HG03469 (cell line): ENCODE results near the gene DOCK4.

Experiments
- ATAC-seq: cut with Tn5 transposase; IDR thresholded peaks from one replicate; pipeline ENCODE4 v1.9.1; 2021; ENCODE audit warnings: mild to moderate bottlenecking, moderate library complexity, moderate number of reproducible peaks; ENCODE audit not compliant: unreplicated experiment

The DOCK4 gene

GRCh38 chr7:112018305-112019030 lies 187.7 kb downstream of the DOCK4 start:
- no peak for ATAC-seq

DNA sequence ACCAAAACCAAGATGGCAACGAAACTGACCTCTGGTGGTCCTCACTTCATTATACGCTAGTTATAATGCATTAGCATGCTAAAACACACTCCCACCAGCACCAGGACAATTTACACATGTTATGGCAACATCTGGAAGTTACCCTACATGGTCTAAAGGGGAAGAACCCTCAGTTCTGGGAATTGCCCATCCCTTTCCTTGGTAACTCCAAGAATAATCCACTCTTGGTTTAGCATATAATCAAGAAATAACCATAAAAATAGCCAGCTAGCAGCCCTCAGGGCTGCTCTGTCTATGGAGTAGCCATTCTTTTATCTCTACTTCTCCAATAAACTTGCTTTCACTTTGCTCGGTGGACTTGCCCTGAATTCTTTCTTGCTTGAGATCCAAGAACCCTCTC lies 191.1 kb downstream of the DOCK4 start:
- ATAC-seq, result no peak

GRCh38 chr7:112014347-112014746 lies 191.9 kb downstream of the DOCK4 start:
- no peak for ATAC-seq

- ATAC-seq, result no peak
Observed at GRCh38 chr7:112013274-112013673, 192.9 kb downstream of the DOCK4 start.

DNA sequence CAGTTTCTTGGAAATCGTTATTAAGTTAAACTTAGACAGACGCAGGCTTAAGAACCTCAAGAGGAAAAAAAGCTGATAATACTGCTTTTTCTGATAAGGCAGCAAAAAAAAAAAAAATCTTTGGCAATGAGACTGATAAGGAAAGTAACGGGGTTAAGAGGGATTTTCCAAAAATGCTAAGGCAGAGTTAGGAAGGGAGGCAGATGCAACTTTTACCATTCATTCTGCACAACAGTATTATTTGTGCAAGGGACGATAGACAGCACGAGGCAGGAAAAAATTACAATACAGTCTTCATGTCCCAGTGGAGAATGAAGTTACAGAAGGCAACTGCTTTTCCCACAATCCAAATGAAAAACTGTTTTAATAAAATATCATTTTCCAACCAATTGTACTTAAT lies 194.0 kb downstream of the DOCK4 start:
- no peak for ATAC-seq

- no peak for ATAC-seq
Observed at GRCh38 chr7:112010994-112011393, 195.2 kb downstream of the DOCK4 start.

- ATAC-seq, result no peak
Observed at GRCh38 chr7:112010109-112010508, 196.1 kb downstream of the DOCK4 start.

DNA sequence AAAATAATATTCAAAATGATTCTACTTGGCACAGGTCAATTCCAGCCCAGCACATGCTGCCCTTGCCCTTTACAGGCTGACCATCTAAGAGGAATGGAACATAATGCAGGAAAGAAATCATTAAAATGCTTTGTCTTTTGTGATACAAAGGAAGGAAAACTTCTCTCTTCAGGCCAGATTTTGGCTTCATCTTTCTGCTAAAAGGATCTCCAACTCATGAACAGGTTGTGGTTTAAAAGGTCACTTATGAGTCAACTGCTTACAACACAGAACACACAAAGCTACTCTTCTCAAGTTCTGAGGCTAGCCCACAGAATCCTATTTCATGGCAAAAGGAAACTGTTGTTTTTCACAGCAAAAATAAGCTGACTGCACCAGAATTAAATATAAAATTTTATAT lies 197.1 kb downstream of the DOCK4 start:
- peak; percentile 85 for ATAC-seq

- ATAC-seq, result no peak
Observed at GRCh38 chr7:112007185-112007584, 199.0 kb downstream of the DOCK4 start.

DNA sequence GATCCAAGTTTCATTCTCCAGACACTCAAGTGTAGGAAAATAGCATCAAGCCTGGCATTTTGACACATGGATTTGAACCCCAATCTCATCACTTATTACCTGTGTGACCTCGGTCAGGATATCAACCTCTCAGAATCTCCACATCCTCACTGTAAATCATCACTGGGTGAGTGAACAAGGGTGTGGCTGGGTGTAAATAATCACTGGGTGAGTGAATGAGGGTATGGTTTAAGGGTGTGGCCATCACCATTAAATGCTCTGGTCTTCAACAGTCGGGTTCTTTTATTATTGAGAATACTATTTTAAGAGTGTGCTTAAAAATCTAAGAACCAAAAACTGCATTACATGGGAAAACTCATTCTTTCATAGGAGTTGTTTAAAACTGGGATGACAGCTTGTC lies 200.1 kb downstream of the DOCK4 start:
- no peak for ATAC-seq

- ATAC-seq, result no peak
Observed at GRCh38 chr7:112005205-112005775, 200.9 kb downstream of the DOCK4 start.

GRCh38 chr7:112001091-112001826 lies 204.9 kb downstream of the DOCK4 start:
- no peak for ATAC-seq

DNA sequence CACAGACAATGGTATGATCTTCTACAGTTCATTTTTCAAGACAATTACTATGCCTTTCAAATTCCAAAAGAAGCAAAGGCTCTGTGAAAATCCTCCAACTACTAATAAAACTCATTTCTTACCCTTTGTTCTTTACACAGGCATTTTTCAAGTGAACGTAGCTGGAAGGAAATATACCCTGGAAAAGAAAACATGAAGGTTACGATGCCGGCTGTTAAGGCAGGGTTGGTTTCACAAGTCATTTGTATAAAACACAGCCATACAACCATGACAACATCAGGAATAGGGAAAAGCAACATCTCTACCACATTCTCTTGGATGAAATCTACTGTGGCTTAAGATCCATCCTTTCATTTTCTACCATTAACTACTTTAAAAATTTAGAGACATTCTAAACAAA lies 207.9 kb downstream of the DOCK4 start:
- no peak for ATAC-seq

GRCh38 chr7:111997546-111997945 lies 208.7 kb downstream of the DOCK4 start:
- ATAC-seq, result no peak

DNA sequence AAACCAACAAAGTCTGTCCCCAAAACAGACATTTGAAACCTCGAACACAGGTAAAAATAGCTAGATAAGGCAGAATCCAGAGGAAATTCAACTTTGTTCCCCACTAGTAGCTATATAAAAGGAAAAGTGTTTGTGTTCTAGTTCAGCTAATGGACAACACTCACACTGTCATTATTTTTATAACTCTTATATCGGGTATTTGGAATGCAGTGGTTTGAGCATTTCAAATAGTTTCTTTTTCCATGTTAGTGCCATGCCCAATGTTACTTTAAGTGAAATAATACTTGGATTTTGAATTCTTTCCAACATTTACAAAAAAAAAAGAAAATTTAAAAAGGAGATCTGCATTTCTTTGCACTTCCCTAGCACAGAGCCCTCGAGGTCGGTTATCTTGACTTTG lies 213.6 kb downstream of the DOCK4 start:
- no peak for ATAC-seq

GRCh38 chr7:111990643-111991042 lies 215.6 kb downstream of the DOCK4 start:
- ATAC-seq, result no peak

GRCh38 chr7:111987886-111988285 lies 218.3 kb downstream of the DOCK4 start:
- no peak for ATAC-seq

DNA sequence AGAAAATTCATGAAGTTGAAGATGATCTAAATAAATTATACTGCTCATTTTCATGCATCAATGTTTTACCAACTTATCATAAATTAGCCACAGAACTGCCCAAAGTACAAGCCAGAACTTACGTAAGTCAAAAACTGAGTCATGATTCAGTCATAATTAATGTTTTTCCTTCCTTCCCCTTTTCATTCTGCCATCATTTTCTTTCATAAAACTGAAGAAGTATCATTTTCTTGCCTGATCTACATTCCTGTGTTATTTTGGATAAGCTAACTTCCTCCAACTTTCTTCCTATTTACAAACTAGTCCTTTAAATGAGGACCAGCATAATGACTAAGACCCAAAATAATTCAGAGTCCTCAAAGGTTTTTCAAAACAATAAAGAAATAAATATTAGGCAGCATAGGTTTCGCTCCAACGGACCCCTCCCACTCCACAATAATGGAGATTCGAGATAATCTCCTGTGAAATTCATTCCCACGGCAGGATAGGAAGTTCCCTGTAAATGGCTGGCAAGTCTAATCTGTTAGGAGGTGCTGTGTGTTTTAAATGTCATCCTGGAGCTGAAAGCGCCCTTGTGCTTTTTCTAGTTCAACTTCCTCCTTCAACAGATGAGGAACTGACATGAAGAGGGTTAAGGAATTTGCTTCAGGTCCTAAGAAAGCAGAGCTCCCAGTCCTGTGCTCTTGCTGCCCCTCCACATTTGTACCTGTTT lies 218.9 kb downstream of the DOCK4 start:
- no peak for ATAC-seq

GRCh38 chr7:111986601-111987000 lies 219.6 kb downstream of the DOCK4 start:
- ATAC-seq, result no peak

- no peak for ATAC-seq
Observed at GRCh38 chr7:111985798-111986197, 220.4 kb downstream of the DOCK4 start.

GRCh38 chr7:111982804-111983203 lies 223.4 kb downstream of the DOCK4 start:
- ATAC-seq, result no peak
